GM19328 (cell line): ENCODE data around the gene COX15.
"Not testable (repeated sequence)": the region's sequence is repeated elsewhere in the genome, so short reads cannot be mapped to it uniquely, and the experiment has no call there.

Experiments
- ATAC-seq: cut with Tn5 transposase; IDR thresholded peaks from one replicate; pipeline ENCODE4 v1.9.1; 2021; ENCODE audit warnings: mild to moderate bottlenecking, moderate library complexity; ENCODE audit not compliant: unreplicated experiment

COX15 gene

DNA sequence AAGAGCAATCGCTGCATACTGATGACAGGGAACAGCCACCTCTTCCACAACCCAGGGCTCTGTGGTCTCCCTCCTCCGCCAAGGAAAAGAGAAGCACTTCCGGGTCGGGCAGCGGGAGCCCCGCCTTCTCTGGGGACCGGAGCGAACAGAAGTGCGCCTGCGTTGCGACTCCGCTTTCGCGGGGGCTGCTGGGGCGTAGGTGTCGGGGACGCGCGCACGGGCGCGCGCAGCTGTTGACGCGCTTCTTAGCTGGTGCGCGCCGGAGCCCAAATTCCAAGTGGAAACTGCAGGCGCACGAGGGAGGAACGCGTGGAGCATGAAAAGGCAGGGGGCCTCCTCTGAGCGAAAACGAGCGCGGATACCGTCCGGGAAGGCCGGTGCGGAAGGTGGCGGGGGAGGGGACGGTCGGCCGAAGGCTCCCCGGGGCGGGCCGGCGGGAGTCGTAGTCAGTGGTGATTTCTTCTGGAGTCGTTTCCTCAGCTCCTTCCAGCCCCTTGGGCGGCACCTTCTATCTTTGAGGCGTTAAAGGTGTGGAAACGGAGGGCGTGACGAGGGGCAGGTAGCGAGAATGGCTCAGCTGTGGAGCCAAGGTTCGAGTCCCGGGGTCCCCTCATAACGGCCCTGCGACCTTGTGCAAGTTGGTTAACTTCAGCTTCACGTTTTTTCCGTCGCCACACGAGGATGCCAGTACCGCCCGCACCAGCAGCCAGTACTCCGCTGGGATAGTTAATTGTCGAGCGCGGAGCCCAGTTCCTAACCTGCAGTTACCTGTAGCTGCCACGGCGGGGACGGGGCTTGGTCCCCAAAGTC, at the start of gene COX15, which contains the start of gene CUTC:
Gene COX15, minus strand, starts transcription at position 95 of the 810 bp plus-strand sequence. Its CDS starts 78 bp downstream, at position 17.
Gene CUTC, plus strand, starts transcription at position 202 of the 810 bp plus-strand sequence. Its CDS starts 115 bp downstream, at position 317.
- peak; percentile 88 for ATAC-seq

DNA sequence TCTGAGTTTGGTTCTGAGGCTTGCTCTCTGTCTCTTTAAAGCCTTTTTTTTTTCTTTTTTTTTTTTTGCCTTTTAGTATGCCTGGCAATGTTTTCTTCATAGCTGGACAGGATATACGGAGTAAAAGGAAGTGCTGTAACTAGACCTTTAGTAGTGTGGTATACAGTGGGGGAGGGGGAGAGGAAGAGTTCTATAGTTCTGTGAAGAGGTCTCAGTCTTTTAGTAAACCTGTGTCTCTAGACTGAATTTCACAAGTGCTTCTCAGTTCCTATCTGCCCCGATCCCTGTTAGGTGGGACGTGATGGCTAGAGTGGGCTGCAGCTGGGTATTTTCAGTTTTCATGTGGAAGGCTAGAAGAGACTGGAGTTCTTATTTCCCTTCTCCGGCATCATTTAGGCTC, 47.4 kb upstream of the COX15 start:
- no peak for ATAC-seq

- ATAC-seq, result no peak
Measured at GRCh38 chr10:99777918-99778714, 46.2 kb upstream of the COX15 start.

DNA sequence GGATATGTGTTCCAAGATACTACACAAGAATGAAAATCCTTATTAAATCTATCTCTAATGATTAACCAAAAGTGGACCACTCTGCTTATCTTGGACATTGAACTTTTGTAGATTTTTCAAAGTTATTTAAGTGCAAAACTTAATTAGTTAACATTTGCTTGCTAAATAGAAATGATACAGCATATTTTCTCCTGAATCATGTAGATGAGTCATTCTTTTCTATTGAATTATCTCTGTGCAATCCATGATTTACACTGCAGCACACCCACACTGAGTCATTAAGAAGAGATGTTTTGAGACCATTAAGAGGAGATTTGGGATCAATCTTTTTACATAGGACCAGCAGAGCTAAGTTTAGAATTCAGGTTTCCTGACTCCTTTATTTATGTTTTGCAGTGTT, 43.9 kb upstream of the COX15 start:
- no peak for ATAC-seq

DNA sequence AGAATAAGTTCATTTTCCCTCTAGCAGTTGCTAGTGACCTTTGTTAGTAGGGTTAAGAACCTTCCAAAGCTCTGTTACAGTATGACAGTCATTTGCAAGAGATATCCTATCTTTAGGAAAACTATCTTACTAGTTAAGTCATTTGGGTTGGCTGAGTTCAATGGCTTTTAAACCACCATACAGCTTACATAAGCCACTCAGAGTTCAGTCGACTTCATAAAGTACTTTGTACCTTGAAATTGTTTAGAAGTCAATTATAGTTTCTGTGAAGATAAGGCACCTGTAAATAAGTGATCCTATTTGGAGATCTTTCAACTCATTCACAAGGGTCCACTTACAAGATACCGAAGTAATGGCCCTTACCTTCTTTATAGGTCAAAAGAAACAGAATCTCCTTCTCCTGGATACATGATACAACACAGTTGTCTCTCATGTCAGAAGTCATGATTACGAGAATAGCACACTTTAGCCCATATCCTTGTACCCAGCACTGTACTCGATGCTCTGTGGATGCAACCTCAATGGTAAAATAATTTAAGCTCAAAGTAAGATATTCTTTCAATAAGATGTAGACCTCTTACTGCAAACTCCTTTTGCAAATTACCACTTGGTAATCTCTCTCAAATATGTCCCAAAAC, 38.6 kb upstream of the COX15 start:
- ATAC-seq, result no peak

- no peak for ATAC-seq
Measured at GRCh38 chr10:99769706-99770105, 37.8 kb upstream of the COX15 start.

- no peak for ATAC-seq
Measured at GRCh38 chr10:99768556-99768955, 36.6 kb upstream of the COX15 start.

GRCh38 chr10:99767901-99768300, 36.0 kb upstream of the COX15 start:
- no peak for ATAC-seq

- peak; percentile 60 for ATAC-seq
Measured at GRCh38 chr10:99766302-99766681, 34.4 kb upstream of the COX15 start.

DNA sequence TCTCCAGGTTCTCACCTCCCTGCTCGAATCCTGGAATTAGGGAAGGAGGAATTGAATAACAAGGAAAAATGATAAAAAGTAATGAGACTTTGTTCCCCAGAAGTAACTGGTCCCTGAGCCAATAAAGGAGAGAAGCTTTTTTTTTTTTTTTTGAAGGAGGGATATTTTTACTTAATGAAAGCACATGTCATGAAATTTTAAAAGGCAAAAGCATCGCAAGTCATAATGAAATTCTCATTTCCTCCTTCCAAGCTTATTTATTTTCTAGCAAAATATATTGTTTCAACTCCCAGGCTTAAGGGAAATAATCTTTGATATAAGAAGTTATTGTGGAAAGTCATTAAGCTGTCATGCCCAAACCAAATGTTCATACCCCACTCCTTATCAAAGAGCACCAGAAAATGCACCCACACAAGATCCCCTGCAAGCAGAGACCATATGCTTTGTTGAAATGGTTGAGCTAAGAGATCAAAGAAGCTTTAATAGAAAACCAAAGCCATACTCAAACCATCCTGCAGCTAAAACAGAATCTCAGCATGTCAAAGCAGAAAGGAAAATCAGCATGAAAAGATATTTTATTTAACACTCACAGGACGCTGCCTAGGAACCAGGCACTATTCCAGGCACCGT, 33.9 kb upstream of the COX15 start:
- peak; percentile 14 for ATAC-seq

- no peak for ATAC-seq
Measured at GRCh38 chr10:99761365-99761764, 29.4 kb upstream of the COX15 start.

DNA sequence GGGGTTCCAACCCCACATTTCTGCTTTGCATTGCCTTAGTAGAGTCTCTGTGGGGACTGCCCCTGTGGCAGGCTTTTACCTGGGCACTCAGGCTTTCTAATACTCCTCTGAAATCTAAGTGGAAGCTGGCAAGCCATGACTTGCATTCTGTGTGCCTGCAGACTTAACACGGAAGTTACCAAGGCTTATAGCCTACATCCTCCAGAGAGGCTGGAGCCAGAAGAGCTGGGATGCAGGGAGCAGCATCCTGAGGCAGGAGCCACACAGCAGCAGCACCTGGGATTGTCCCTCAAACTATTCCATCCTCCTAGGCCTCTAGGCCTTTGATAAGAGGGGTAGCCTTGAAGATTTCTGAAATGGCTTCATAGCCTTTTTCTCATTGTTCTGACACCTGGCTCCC, 28.4 kb upstream of the COX15 start:
- ATAC-seq, result no peak

- no peak for ATAC-seq
Measured at GRCh38 chr10:99758211-99758891, 26.4 kb upstream of the COX15 start.

DNA sequence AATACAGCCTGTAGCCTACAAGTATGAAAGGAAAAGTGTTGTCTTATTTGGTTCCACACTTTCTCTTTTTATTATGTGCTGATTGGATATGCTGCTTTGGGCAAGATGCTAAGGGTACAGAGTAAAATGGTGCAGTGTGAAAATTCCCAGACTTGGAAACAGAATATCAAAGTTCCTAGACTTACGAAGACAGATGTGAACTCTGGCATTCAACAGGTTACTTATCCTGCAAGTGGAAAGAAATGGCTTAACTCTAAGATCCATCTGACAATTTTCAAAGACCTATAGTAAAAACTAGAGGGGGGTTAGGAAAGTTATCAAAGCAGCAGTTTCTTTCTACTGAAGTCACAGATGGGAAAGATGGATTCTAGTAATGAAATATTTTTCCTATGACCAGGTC, 24.2 kb upstream of the COX15 start:
- ATAC-seq, result no peak

GRCh38 chr10:99754670-99755069, 22.7 kb upstream of the COX15 start:
- no peak for ATAC-seq

DNA sequence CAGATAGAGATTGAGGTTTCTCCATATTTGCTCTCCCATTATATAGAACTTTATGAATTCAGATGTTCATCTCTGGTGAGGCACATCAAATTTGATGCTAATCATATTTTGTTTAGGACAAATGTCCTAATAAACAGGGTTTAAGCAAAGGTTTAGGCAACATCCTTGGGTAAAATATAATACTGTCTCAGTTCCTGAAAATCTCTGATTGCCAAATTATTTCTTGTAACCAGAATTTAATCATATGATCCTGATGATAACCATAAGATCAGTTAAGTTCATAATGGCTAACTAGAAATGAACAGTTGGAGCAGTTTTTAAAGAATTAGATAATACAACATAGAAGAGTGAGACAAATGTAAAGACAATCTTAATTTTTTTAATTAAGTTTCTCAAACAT, 18.7 kb upstream of the COX15 start:
- ATAC-seq, result no peak

GRCh38 chr10:99748823-99749451, 17.0 kb upstream of the COX15 start:
- no peak for ATAC-seq

- not testable (repeated sequence) for ATAC-seq
Measured at GRCh38 chr10:99746166-99746565, 14.2 kb upstream of the COX15 start.

- ATAC-seq, result no peak
Measured at GRCh38 chr10:99743841-99744240, 11.9 kb upstream of the COX15 start.

DNA sequence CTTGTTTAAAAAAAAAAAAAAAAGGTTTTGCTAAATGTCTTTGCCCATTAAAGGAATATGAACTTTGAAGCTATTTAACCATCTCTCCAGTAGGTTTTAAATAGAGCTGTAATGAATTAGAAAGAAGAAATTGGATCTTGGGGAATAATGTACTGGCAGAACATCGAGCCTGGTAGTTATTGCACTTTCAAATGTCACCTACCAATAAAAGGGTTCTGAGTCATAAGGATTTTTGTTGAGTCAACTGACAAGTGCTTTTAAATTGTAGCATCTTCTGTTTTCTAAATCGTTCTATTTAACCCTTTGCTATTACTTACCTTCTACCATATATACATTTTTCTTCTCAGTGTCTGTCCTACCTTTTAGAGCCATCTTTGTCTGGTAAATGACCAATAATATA, 10.8 kb upstream of the COX15 start:
- ATAC-seq, result no peak
